8988T (cell line): ENCODE data around the gene PGBD4.

Experiments used
- DNase-seq: peaks from one replicate; pipeline ENCODE4 v3.0.0; 2011

The PGBD4 gene

DNA sequence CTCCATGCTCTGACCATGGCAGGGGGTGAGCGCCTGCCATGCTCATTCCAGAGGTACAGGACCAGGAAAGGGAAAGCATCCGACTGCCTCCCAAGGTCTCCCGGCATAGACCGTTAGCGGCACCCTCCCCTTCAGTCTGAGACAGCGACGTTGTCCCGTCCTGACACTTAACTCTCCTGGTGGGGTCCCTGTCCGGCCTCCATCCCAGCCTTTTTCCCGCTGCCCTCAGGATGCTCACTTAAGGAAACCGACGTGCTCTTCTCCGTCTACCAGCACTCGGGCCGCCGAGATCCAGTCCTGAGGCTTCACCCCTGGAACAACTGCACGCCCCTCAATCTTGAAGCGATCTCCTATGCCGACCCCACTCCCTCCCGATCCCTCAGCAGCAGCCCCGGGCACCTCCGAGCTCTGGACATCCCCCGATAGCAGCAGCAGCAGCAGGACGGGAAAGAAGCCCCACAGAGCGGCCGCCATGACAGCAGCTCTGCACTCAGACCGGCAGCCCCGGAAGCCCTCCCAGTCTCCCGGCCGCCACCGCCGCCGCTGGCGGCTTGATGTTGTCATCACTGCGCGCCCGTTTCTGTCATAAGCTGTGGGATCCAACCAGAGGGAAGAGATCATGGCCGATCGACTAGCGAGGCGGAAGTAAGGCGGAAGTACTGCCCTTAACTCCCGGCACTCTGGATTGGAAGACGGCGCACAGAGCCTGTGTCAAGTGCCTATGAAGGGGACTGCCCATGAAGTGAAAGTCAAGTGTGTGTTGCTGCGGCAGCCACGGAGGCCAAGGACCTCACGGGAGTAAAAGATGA is at the start of gene PGBD4, which contains the start of gene EMC7:
Gene PGBD4 (plus strand): TSS at position 718 of the 809 bp plus-strand sequence. CDS start 449 bp downstream, outside the sequence.
Gene EMC7 (minus strand): TSS at position 497 of the 809 bp plus-strand sequence. CDS start 23 bp downstream, at position 474.
- DNase-seq: peak; percentile 51

DNA sequence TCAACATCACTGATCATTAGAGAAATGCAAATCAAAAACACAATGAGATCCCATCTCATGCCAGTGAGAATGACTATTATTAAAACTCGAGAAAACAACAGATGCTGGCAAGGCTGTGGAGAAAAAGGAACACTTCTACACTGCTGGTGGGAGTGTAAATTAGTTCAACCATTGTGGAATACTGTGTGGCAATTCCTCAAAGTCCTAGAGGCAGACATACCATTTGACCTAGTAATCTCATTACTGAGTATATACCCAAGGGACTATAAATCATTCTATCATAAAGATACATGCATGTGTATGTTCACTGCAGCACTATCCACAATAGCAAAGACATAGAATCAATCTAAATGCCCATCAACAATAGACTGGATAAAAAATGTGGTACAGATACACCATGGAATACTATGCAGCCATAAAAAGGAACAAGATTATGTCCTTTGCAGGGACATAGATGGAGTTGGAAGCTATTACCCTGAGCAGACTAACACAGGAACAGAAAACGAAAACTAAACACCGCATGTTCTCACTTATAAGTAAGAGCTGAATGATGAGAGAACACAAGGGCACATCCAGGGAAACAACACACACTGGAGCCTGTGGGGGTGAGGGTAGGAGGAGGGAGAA is 47.7 kb upstream of the PGBD4 start:
- no peak for DNase-seq

GRCh38 chr15:34055868-34056595 is 45.9 kb upstream of the PGBD4 start:
- DNase-seq: no peak

DNA sequence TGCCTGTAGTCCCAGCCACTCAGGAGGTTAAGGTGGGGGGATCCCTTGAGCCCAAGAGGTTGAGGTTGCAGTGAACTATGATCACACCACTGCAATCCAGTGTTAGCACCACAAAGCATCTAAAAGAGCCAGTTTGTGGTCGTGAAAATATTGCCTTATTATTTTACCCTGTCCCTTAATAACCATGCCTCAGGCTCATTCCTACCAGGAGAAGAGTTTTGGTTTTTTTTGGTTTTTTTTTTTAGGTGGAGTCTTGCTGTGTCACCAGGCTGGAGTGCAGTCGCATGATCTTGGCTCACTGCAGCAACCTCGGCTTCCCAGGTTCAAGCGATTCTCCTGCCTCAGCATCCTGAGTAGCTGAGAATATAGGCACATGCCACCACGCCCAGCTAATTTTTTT is 45.0 kb upstream of the PGBD4 start:
- no peak for DNase-seq

- no peak for DNase-seq
Observed at GRCh38 chr15:34059476-34059875, 42.4 kb upstream of the PGBD4 start.

DNA sequence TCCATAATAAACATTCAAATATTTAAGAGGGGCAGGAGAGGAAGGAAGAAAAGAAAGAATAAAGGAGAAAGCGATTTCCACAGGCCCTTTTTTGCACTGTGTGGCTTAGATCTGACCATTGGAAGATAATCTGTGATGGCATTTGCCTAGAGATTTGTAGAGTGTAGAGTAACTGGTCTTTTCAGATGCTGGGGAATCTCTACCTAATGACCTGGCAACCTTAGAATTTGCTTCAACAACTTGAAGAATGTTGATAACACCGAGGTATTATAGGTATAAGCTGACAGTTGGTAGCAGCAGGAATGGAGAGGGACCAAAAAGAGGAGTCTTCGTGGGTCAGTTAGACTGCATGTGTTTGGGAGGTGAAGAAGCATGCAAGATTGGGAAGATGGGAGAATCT is 41.9 kb upstream of the PGBD4 start:
- DNase-seq: no peak

- no peak for DNase-seq
Observed at GRCh38 chr15:34064438-34064837, 37.4 kb upstream of the PGBD4 start.

- no peak for DNase-seq
Observed at GRCh38 chr15:34065261-34065660, 36.6 kb upstream of the PGBD4 start.

GRCh38 chr15:34065941-34066340 is 35.9 kb upstream of the PGBD4 start:
- DNase-seq: no peak

- DNase-seq: no peak
Observed at GRCh38 chr15:34070003-34070402, 31.9 kb upstream of the PGBD4 start.

- DNase-seq: no peak
Observed at GRCh38 chr15:34076785-34077184, 25.1 kb upstream of the PGBD4 start.

GRCh38 chr15:34078900-34079299 is 23.0 kb upstream of the PGBD4 start:
- DNase-seq: no peak

GRCh38 chr15:34079904-34080303 is 22.0 kb upstream of the PGBD4 start:
- DNase-seq: no peak

GRCh38 chr15:34084086-34084485 is 17.8 kb upstream of the PGBD4 start:
- no peak for DNase-seq

DNA sequence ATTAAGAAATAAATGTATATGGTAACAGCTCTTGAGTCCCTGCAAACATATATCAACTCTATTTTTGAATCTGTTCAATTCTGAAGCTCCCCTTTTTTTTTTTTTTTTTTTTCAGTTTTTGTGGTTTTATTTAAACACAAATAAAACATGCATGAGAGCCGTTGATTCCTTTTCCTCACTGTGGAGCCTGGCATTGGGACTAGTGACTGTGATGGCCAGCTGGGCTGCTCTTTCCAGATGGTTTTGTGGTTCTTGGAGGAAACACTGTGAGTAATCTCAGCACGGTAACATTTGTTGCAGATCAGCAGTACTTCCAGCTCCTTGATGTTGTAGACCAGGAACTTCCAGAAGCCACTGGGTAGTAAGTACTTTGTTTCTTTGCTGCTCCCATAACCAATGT is 16.1 kb upstream of the PGBD4 start:
- DNase-seq: no peak

GRCh38 chr15:34099914-34100313 is 2.0 kb upstream of the PGBD4 start:
- DNase-seq: no peak

GRCh38 chr15:34102175-34102925 is 467 bp downstream of the PGBD4 start:
- no peak for DNase-seq

GRCh38 chr15:34106423-34106822 is 4.5 kb downstream of the PGBD4 start:
- no peak for DNase-seq

DNA sequence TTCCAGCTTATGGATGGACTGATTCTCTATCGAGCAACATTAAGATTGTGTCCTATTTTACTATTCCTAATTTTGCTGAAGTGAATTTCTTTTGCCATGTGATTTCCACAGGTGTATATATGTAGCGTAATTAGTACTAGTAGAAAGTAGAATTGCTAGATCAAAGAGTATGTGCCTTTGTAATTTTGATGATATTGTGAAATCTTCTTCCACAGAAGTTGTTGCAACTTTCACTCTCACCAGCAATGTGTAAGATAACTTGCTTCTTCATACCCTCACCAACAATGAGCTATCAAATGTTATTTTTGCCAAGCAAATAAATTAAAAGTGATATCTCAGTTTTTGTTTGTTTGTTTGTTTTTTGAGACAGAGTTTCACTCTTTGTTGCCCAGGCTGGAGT is 5.4 kb downstream of the PGBD4 start:
- DNase-seq: no peak

DNA sequence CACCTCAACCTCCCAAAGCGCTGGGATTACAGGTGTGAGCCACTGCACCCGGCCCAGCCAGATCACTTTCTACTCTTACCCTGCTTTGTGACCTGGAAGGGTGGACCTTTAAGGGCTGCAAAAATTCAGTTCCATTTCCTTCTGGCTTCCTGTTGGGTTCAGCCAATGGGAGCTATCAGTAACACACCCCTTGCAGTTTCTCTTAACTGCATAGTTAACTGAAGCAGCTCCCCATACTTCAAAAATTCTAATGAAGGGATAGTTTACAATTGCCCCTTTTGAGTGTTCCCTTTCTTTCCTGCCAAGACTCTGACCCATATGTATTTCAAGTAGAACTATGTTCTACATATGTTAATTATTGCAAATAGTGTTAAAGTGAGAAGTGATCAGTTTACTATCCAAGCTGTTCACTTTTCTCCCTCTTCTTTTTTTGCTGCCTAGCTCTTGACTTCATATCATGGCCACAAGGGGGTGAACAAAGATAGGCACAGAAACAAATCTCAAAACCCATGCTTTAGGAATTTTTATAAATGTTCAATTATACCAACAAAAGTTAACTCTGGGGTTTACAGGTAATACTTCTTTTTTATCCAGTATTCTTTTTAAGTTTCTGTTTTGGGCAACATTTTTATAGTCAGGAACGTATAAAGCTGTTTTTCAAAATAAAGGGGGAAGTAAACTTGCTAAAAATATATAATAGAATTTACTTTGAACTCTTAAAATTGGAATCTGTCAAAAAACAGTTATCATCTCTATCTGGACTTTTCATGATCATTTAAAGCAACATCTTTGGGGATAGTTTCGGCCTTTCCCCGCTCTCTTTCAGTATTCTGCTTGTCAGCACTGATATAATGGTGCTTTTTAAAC is 8.1 kb downstream of the PGBD4 start:
- DNase-seq: no peak

DNA sequence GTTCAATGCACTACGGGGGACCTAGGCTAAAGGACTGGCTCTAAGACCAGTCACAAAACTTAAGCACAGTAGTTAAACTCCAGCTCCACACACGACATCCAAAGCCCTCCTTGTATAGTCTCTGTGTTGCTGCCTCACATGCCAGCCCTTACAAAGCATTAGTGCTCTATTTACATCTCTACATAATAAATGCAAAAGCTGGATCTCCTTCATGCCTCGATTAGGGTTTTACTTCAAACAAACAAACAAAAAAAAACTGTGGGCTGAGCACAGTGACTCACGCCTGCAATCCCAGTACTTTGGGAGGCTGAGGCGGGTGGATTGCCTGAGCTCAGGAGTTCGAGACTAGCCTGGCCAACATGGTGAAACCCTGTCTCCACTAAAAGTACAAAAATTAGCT is 9.6 kb downstream of the PGBD4 start:
- DNase-seq: no peak

DNA sequence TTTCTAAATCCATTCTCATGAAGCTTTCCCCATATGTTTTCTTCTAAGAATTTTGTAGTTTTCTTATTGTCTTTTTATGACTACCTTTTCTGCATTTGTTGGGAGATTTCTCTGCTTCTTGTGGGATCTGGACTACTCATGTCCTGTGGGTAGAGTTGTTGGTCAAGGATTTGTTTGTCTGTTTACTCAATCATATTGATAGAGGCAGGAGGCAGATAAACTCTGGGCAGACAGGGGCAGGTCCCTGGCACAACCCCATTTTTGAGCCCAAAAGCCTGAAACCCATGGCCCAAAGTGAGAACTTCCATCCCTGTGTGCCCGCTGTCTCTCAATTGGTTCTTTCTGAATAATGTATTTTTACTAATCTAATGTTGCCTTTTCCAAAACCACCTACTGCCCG is 12.3 kb downstream of the PGBD4 start:
- no peak for DNase-seq
